ENCODE measurements around the gene HSDL2.

DNA sequence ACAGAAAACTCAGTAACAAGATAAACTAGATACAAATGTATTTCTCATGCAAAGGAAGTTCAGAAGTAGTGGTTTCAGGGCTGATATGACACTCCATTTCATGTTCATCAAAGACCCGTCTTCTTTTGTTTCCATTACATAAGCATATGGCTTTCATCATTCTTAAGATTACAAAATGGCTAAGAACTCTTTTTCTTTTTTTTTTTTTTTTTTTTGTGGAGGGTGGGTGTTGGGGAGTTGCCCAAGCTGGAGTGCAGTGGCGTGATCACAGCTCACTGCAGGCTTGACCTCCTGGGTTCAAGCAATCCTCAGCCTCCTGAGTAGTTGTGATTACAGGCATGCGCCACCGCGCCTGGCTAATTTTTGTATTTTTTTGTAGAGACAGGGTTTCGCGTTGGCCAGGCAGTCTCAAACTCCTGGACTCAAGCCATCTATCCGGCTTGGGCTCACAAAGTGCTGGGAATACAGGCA is 24.4 kb upstream of the HSDL2 start:
- TF ChIP-seq EZH2phosphoT487 (IDR thresholded peaks at IDR 0.05; ENCODE audit: insufficient read depth, low read depth) (no peak), EZH2 (IDR thresholded peaks at IDR 0.05; ENCODE audit: insufficient read depth, poor library complexity, severe bottlenecking) (no peak)

Data from GM23248 (cell line).